Thymus (tissue), 11 donors: ENCODE results near the gene BRD3OS. TPM values are rescaled to one million over a fixed set of nuclear protein-coding genes. Genes with fewer than 3 reads are reported as not detected.

Experiments
- DNase-seq, 9 donors: peaks; one replicate each; pipeline ENCODE4 v3.0.0-alpha.2; 2013; ENCODE audit warnings: low spot score in 9 of 9, low read depth in 6 of 9, missing footprints in 1 of 9
- H3K27ac ChIP-seq, 2 donors: one replicate each; pipeline ENCODE4 v1.5.1; 2013; ENCODE audit warnings: control low read depth in 1 of 2, low read depth in 1 of 2, low read length in 1 of 2, mild to moderate bottlenecking in 1 of 2, moderate library complexity in 1 of 2
- H3K27me3 ChIP-seq, 2 donors: one replicate each; pipeline ENCODE4 v1.5.1; 2013; ENCODE audit warnings: low read length in 1 of 2; ENCODE audit not compliant: control insufficient read depth in 2 of 2, insufficient read depth in 1 of 2
- H3K36me3 ChIP-seq, 2 donors: one replicate each; pipeline ENCODE4 v1.5.1; 2013; ENCODE audit warnings: low read length in 1 of 2, mild to moderate bottlenecking in 1 of 2, moderate library complexity in 1 of 2; ENCODE audit not compliant: control insufficient read depth in 2 of 2, insufficient read depth in 2 of 2
- H3K4me1 ChIP-seq, 2 donors: one replicate each; pipeline ENCODE4 v1.5.1; 2013; ENCODE audit warnings: low read length in 2 of 2; ENCODE audit not compliant: control insufficient read depth in 2 of 2, insufficient read depth in 2 of 2
- H3K4me3 ChIP-seq, 2 donors: one replicate each; pipeline ENCODE4 v1.5.1; 2013; ENCODE audit warnings: low read length in 2 of 2, control low read depth in 1 of 2, mild to moderate bottlenecking in 1 of 2
- H3K9me3 ChIP-seq, 2 donors: one replicate each; pipeline ENCODE4 v1.5.1; 2013; ENCODE audit warnings: low read length in 1 of 2, mild to moderate bottlenecking in 1 of 2; ENCODE audit not compliant: control insufficient read depth in 2 of 2, insufficient read depth in 1 of 2
- WGBS: extraction: QIAGEN DNeasy Blood & Tissue Kit; methylation state at CpG from one replicate; pipeline ENCODE4 v1.1.7; 2013; 5-methylcytosine and 5-hydroxymethylcytosine counted together
- polyA plus RNA-seq: library from polyadenylated mRNA; stranded (reverse); fragments of 200-250 nt; gene quantifications from one replicate; pipeline ENCODE4 v1.2.3, GENCODE V29; 2013
- total RNA-seq: library from RNA; stranded (reverse); fragments of 120-200 nt; gene quantifications from one replicate; pipeline ENCODE4 v1.2.4, GENCODE V29; 2013
- donor health status: healthy.

BRD3OS gene
- total and polyA plus RNA-seq, 2 donors: 9.9 to 12.4 TPM

- Histone ChIP-seq H3K27me3 (peaks cover 34 to 48% of the 10 kb centered on the region in 2 donors), H3K27ac (peak overlapping the region; percentile 37 to 81), H3K4me1 (peaks cover 15 to 19% of the 10 kb centered on the region in 2 donors), H3K4me3 (peak overlapping the region; percentile 71 to 85), H3K9me3 (no peaks in the 10 kb centered on the region), H3K36me3 (no peaks in the 10 kb centered on the region)
- 1% methylated on average over 72 of the region's 74 CpGs for WGBS
- DNase-seq: peak in 8 of 9 donors; percentile 45 to 83 (median 68)
Observed at GRCh38 chr9:133992780-133993634, 32.3 kb upstream of the BRD3OS start.

GRCh38 chr9:133993635-133994253 lies 31.5 kb upstream of the BRD3OS start:
- Histone ChIP-seq H3K9me3 (no peaks in the 10 kb centered on the region), H3K4me1 (peaks cover 15 to 19% of the 10 kb centered on the region in 2 donors), H3K27ac (no peak overlapping the region), H3K36me3 (no peaks in the 10 kb centered on the region), H3K27me3 (peaks cover 34 to 47% of the 10 kb centered on the region in 2 donors), H3K4me3 (peak overlapping the region in 1 of 2 donors; percentile 71)
- 77% methylated on average over 16 of the region's 16 CpGs for WGBS
- no peak for DNase-seq

DNA sequence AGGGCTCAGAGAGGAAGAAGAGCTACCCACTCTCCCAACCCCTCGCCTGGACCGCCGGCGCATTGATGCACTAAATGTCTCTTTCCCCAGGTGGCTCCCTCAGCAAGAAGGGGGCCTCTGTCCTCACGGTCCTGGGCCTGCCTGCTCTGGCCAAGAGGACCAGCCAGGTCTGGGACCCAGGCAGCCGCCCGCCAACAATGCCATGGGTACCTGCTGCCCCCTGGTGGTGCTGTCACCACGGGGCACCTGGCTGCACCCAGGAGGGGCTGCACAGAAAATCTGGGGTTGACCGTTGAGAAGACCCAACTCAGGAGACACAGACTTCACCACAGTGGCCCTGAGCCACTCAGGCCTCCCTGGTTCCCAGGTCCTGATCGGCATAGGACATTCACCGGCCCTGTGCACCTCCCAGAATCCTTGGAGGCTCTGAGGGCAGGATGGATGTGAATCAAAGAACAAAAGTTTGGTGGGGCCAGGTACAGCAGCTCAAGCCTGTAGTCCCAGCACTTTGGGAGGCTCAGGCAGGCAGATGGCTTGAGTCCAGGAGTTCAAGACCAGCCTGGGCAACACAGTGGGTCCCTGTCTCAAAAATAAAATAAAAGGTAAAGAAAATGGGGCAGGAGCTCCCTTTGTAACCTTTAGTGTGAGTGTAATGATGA lies 30.8 kb upstream of the BRD3OS start:
- DNase-seq: peak in 6 of 9 donors; percentile 21 to 76 (median 62)
- no peaks in the 10 kb centered on the region for H3K9me3 ChIP-seq
- H3K27me3 ChIP-seq: peaks cover 34 to 46% of the 10 kb centered on the region in 2 donors
- no peaks in the 10 kb centered on the region for H3K36me3 ChIP-seq
- H3K27ac ChIP-seq: no peak overlapping the region
- no peak overlapping the region for H3K4me3 ChIP-seq
- WGBS: 9% methylated on average over 11 of the region's 11 CpGs
- H3K4me1 ChIP-seq: peaks cover 15 to 19% of the 10 kb centered on the region in 2 donors

GRCh38 chr9:133995012-133995896 lies 30.0 kb upstream of the BRD3OS start:
- Histone ChIP-seq H3K27me3 (peaks cover 26 to 38% of the 10 kb centered on the region in 2 donors), H3K36me3 (no peaks in the 10 kb centered on the region), H3K9me3 (no peaks in the 10 kb centered on the region), H3K27ac (no peak overlapping the region), H3K4me1 (peaks cover 15 to 19% of the 10 kb centered on the region in 2 donors), H3K4me3 (no peak overlapping the region)
- 82% methylated on average over 17 of the region's 17 CpGs for WGBS
- DNase-seq: no peak

- 74% methylated on average over 24 of the region's 24 CpGs for WGBS
- DNase-seq: no peak
- no peak overlapping the region for H3K4me3 ChIP-seq
- H3K27ac ChIP-seq: no peak overlapping the region
- no peaks in the 10 kb centered on the region for H3K36me3 ChIP-seq
- peaks cover 10 to 14% of the 10 kb centered on the region in 2 donors for H3K4me1 ChIP-seq
- peaks cover 11 to 23% of the 10 kb centered on the region in 2 donors for H3K27me3 ChIP-seq
- no peaks in the 10 kb centered on the region for H3K9me3 ChIP-seq
Observed at GRCh38 chr9:133996531-133997520, 28.5 kb upstream of the BRD3OS start.

GRCh38 chr9:133997584-133997983 lies 27.7 kb upstream of the BRD3OS start:
- Histone ChIP-seq H3K4me3 (no peak overlapping the region), H3K9me3 (no peaks in the 10 kb centered on the region), H3K27ac (no peak overlapping the region), H3K4me1 (peaks cover 7 to 11% of the 10 kb centered on the region in 2 donors), H3K36me3 (no peaks in the 10 kb centered on the region), H3K27me3 (peaks cover 4 to 19% of the 10 kb centered on the region in 2 donors)
- no peak for DNase-seq
- WGBS: 96% methylated on average over 2 of the region's 2 CpGs

GRCh38 chr9:133998915-133999595 lies 26.2 kb upstream of the BRD3OS start:
- no peaks in the 10 kb centered on the region for H3K36me3 ChIP-seq
- peaks cover 0 to 6% of the 10 kb centered on the region in 2 donors for H3K27me3 ChIP-seq
- 96% methylated on average over 1 of the region's 1 CpG for WGBS
- H3K27ac ChIP-seq: no peak overlapping the region
- H3K4me3 ChIP-seq: no peak overlapping the region
- H3K9me3 ChIP-seq: no peaks in the 10 kb centered on the region
- DNase-seq: no peak
- H3K4me1 ChIP-seq: no peaks in the 10 kb centered on the region
